ENCODE measurements around the gene CTNND2.

- TF ChIP-seq ZNF274 (IDR thresholded peaks at IDR 0.05; ENCODE audit: low read depth, low read length) (no peak), SUZ12 (IDR thresholded peaks at IDR 0.05; ENCODE audit: extremely low read depth, insufficient read depth, insufficient read length) (no peak)
Measured at GRCh38 chr5:10935536-10935935, 968.7 kb downstream of the CTNND2 start.
